Hippocampal formation (tissue), 2 donors: ENCODE data around the gene CXorf58.
A peak's percentile ranks its signal among the peaks of the same experiment; 100 is the strongest.

Experiments used
- DNase-seq, 2 donors: peaks; one replicate each; lab custom pipeline; 2025; lab: John Stamatoyannopoulos, UW

The CXorf58 gene

DNA sequence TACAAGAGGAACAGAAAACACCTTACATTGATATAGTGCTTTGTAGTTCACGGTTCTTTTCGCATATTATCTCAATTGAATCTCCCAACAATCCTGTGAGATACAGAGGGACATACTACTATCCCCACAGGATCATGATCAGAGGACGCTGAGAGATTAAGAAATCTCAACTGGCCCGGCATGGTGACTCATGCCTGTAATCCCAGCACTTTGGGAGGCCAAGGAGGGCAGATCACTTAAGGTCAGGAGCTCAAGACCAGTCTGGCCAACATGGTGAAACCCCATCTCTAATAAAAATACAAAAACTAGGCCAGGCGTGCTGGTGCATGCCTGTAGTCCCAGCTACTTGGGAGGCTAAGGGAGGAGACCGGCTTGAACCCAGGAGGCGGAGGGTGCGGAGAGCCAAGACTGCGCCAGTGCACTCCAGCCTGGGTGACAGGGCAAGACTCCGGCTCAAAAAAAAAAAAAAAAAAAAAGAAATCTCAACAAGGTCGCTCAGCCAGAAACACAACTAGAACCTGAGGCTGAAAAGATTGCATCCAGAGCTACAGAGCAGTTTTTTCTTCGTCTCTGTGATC is 7.5 kb upstream of the CXorf58 start:
- DNase-seq, result no peak

DNA sequence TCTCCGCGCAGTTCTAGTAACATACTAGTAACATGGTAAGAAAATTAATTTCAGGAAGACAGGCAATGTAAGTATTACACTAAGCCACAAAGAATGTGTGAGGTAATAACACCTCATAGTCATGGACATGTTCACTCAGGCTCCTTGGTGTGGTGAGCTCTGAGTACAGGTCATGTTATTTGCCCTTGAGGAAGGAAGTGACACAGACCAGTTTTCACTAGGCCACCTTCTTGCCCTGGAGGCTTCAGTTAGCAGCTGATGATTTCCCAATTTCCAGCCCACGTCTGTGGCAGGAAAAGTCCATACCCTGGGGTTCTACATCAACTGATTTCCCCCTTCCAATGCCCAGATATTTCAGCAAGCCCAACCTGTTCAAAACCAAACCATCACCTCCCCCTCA is 6.7 kb upstream of the CXorf58 start:
- no peak for DNase-seq

DNA sequence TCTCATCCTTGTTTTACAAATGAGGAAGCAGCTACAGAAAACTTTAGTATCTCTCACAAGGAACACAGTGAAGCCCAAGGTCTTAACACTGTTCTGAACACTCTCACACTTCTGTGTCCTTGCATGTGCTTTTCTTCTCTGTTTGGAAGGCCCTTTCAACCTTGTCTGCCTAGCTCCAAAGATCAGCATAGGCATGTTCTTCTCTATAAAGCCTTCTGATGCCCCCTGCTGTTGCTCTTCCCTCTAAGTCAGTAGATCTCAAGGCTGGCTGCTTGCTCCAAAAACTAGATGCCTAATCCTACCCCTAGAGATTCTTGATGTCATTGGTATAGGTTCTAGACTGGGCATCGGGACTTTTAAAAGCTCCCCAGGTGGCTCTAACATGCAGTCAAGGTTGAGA is 6.0 kb upstream of the CXorf58 start:
- DNase-seq, result peak; percentile 24 to 76

DNA sequence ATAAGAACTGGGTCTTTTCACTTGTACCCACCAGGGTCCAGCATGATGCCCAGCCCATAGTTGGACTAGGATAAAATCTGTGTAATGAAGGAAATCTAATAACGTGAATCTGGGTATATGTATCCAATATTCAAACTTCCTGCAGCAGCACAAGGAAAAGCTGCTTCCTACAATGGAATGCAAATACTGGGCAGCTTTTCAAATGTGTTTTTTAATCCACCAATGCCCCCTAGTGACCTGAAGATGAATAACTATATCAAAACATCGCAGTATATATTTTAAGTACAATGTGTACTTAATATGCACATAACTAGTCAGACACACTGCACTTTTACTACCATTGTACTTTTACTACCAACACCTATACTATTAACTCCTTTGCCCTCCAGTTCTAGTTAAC is 5.4 kb upstream of the CXorf58 start:
- peak in 1 of 2 donors; percentile 65 for DNase-seq

DNA sequence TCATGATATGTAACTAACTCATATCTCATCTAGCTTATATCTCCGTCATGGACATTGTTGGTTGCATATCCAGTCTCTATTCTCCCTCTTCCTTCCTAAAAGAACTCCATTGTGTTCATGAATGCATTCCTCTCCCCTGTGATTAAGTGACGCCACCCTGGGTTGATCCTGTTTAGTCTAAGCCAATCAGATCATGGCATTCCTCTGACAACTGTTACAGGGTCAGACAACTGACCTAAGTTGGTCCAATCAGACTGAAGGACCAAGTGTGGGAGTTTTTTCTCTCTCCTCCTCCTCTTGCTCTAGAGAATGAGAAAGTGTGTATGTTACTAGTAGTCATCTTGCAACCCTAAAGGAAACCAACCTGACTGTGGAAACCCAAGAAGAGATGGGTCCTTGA is 3.7 kb upstream of the CXorf58 start:
- DNase-seq, result no peak

DNA sequence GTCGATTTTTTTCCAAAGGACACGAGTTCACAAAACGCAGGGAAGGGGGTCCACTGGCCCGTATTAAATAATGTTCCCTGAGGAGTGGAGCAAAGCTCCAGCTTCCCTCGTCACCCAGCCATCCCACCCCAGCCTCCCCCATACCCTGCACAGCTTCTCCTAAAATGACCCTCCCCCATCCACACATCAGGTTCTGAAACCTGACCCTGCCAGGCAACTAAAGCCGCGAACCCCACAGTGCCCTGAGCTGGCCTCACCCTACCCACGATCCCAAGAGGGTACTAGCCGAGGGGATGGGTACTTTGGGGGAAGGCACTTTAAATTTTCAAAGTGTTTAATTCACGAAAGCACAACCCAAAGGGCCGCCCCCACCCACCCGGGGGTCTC is 702 bp upstream of the CXorf58 start:
- DNase-seq, result no peak

DNA sequence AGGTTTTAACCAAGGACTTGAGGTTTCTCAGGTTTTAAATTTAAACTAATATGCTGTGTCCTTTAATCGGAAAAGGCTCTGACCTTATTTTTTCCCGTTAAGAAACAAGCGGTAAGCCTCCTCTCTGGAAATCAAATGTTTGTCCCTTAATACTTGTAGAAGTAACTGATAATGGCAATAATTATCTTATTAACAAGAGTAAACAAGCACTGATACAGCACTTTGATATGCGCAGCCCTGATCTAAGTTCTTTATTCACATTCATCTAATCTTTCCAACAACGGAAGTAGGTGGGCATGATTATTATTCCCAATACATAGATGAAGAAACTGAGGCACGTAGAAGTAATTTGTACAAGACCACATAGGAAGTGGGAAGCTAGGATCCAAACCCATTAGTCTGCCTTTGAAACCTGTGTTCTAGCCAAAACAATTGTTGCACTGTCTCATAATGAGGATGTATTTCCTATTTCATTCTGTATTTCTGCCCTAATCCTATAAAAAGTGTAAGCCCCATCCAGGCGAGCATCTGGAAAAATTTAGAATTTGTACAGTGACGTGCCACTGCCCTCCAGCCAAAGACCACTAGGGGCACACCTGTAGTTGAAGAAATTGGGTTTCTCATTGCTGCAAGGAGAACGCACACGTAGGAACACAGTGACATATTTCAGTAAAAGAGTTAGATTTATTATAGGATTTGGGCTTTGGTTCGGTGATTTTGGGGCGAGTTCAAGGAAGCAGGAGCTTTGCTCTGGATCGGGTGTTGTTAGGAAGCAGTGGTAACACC is 606 bp downstream of the CXorf58 start:
- no peak for DNase-seq

DNA sequence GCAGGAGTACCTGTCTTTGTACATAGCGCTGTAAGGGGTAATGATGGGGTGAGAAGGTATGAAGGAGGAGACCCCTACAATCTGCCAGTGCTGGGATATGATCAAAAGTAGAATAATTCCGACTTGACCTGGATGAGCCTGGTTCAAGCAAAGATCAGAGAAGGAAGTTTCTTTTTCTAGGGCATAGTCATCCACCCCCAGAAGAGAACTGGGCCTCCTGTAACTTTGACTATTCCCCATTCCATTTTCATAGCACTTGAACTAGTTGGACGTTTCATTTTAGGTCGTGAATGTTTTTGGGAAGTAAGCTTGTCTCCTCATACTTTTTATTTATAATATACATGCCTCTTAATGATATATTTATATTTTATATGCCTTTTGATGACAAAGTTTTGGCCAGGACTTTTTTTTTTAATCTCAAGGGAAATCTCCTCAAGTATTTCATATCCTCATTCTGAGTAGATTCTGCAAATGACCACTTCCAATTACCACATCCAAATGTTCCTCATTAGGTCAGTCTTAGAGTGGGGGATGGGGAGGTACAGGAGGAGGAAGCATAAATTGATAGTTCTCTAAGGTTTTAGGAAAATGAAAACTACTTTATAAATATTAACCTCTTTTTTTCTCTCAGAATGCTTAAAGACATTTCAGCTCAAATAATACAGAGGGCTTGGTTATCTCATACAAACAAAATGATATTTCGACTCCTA is 3.5 kb downstream of the CXorf58 start:
- DNase-seq, result no peak

DNA sequence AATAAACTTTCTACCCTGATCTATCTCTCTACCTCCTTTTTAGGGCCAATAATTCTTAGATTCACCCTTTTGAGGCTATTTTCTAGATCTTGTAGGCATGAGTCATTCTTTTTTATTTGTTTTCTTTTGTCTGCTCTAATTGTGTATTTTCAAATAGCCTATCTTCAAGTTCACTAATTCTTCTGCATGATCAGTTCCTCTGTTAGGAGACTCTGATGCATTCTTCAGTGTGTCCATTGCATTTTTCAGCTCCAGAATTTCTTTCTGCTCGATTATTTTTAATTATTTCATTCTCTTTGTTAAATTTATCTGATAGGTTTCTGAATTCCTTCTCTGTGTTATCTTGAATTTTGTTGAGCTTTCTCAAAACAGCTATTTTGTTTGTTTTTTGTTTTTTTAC is 11.3 kb downstream of the CXorf58 start:
- no peak for DNase-seq

DNA sequence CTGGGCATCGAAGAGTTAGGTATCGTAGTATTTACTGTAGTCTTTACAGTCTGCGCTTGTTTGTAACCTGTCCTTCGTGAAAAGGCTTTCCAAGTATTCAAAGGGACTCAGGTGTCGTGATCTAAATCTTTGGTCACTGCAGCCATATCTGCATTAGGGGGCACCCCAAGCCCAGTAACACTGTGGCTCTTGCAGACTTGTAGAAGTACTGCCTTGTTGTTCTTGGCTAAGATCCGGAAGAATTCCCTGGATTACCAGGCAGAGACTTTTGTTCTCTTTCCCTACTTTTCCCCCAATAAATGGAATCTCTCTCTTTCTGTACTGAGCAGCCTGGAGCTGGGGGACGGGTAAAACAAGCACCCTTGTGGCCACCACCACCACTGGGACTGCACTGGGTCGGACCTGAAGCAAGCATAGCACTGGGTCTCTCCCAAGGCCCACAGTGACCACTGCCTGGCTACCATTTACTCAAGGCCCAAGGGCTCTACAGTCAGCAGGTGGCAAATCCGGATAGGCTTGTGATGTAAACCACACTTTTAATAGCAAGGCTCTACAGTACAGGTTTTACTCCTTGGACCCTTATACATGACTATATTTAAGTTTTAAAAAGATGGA is 12.0 kb downstream of the CXorf58 start:
- no peak for DNase-seq

DNA sequence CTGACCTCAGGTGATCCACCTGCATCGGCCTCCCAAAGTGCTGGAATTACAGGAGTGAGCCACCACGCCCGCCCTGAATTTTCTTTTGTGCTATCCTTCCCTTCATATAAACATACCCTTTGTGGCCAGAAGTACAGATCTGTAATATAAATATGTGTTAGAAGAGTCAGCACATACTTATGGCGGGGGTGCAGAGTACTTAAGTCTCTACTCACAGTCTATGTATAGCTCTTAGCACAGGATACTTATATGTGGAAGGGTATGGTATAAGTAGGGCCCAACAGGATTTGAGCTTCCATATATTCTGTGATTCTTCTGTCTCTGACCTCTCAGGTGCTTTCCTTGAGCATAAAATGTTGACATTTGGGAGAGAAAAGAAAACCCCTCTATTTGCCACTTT is 18.2 kb downstream of the CXorf58 start:
- no peak for DNase-seq

DNA sequence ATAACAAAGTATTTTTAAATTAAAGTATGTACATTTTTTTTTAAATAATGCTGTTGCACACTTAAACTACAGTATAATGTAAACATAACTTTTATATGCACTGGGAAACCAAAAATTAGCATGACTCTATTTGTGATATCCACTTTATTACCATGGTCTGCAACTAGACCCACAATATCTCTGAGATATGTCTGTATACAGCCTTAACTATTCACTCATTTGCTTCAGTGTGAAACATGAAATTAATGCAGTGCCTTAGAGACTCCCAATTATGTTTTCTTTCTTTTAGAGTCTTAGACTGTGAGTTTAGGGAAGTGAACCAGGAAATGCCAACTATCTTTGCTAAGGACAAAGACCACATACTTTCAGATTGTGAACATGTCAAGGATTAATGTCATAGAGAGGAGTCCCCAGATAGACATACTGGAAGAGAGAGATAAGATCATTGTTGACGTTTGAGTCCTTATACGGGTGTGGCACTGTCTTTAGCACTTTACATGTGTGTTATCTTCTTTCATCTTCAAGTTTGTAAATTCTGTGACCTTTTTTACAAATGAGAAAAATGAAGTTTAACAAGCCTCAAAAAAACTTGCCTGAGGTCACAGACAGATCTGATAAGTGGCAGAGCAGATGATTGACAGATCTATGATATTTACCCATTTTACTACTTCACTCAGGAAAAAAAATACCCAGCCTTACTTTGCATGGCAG is 23.2 kb downstream of the CXorf58 start:
- no peak for DNase-seq

DNA sequence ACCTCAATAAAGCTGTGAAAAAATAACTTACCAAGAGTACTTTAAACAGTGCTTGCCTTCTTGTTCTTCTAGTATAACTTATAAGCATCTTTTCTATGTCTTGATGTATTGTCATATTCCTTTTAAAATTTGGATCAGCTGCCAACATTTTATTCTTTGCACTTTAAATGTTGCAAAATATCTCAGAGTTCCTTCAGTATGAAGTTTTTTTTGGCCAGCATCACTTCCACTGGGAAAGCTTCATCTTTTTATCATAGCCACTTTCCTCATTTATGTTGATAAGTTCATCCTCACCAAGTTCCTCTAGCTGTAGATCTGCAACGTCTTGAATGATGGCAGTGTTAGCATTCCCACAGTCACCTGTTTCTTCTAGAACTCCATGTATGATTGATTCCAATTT is 24.2 kb downstream of the CXorf58 start:
- no peak for DNase-seq

DNA sequence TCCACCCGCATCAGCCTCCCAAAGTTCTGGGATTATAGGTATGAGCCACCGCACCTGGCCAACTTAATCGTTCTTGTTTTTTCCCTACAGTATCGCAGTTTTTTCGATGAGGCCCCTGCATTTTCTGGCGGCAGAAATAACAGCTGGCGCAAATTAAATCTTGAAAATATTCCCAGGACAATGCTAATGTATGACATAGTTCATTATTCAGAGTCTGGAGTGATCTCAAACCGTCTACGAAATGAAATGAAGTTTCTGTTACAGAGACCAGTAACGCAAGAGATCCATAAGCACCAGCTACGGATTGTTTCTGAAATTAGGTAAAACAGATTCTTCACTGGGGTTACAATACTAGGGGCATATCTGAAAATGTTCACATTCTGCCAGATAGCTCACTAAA is 27.3 kb downstream of the CXorf58 start:
- DNase-seq, result no peak

DNA sequence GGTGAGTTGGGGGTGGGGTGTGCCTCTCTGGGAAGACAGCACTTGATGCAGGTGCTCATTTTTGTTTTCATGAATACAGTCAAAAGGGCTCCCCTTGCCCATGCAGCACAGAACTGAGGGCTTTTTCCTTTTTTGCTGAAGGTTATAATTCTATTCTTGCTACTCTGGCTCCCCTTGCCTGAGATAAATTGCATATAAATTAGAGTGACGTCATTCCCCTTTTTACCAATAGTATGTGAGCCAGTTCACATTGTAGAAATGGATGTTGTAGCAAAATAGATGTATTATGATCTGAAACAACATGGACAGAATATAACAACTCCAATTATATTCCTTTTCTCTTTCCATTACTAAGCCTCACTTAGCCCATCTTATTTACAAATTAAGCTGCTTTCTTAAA is 28.4 kb downstream of the CXorf58 start:
- DNase-seq, result no peak

DNA sequence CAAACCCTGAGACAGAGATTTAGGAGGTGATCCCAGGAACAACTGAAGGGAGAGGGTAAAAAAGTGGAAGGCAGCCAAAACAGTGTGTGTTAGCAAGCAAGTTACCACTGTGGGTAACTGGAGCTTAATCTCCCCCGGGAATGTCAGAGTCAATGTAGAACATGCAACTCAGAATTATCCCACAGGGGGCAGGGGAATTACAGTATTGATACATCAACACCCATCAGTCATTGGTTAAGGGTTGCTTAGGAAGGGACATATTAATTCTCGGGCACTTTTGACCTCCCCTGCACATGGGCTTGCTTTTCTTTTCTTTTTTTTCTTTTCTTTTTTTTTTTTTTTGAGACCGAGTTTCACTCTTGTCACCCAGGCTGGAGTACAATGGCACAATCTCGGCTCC is 29.3 kb downstream of the CXorf58 start:
- no peak for DNase-seq

DNA sequence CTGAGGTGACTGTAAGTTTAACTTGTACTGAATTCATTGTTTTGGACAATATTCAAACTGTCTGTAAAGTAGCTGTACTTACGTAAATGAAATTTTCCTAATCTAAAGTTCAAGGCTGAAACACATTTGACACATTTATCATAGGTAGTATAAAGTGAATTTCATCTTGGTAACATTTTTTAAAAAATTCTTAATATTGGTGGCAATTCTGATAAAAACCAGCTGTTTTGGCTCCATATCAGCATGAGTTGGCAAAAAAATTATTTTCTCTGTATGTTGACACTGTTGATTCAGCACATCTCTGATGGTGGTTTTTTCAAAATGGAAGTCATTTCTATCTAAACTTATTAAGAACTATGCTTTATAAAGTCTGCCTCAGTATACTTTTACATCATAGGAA is 30.9 kb downstream of the CXorf58 start:
- no peak for DNase-seq

DNA sequence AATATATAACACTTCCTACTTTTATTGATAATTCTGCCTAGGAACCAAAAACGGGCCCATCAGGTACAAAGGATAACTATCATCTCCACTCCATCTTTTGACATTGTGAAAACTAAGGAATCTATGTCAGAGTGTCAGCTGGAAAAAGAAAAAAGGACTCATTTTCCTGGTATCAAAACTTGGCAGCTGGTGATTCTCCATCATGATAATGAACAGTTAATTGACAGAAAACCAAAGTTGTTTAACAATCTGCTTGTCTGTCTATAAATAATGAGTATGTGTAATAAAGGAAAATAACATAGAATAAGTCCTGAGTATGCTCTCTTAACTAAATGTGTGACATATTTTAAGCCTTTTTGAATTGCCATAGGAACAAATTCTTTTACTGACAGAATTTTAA is 31.4 kb downstream of the CXorf58 start:
- DNase-seq, result no peak

DNA sequence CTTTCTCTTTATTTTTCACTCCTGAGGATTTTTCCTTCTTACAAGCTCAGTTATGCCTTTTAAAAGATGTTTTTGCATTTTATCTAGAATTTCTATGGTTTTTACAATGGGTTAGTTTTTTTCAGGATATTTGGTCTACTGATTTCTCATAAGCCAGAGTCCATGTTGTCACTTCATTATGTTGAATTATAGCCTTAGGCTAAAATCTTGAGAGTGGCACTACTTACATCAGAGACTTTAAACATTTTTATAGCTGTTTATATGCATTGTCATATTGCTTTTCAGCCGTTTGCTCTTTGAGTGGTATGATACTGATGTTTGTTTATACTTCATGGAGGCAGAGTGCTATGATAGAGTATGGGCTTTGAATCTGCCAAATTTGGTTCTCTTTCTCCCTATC is 36.4 kb downstream of the CXorf58 start:
- no peak for DNase-seq

DNA sequence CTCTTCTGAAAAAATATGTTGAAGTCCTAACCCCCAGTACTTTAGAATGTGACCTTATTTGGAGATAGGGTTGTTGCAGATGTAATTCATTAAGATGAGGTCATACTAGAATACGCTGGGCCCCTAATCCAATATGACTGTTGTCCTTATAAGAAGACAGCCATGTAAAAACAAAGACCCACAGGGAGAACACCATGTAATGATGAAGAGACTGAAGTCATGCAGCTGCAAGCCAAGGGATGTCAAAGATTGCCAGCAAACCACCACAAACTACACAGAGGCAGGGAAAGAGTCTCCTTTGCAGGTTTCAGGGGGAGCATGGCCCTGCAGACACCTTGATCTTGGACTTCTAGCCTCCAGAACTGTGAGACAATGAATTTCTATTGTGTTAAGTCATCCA is 37.4 kb downstream of the CXorf58 start:
- no peak for DNase-seq

DNA sequence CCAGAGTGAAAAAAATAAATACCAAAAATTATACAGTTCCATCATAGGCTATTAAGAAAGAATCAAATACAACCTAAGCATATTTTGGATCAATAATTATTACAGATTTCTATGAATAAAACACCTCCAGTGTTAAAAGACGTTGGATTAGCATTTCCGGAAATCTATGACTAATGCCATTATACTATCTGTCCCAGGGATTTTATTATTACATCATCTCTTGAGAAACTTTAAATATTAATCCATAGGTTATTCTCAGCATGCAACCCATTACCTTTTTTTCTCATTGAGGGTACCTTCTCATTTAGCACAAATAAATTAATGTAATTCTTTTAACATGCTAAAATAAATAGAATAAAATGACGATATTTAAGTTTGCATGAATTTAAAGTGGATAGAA is 44.6 kb downstream of the CXorf58 start:
- DNase-seq, result no peak
